ENCODE results near the gene CCL21.

CCL21 gene

GRCh38 chr9:34717996-34718614 lies 8.2 kb upstream of the CCL21 start (continued):
- TF ChIP-seq ZNF518A (tag by site-specific recombination; conservative IDR thresholded peaks at IDR 0.05; ENCODE audit: low read depth) (no peak), ZNF221 (tag by site-specific recombination; IDR thresholded peaks at IDR 0.05; ENCODE audit: borderline replicate concordance) (no peak), ZNF830 (tag by site-specific recombination; IDR thresholded peaks at IDR 0.05; ENCODE audit: low read depth) (no peak), ZNF510 (tag by site-specific recombination; IDR thresholded peaks at IDR 0.05; ENCODE audit: insufficient replicate concordance) (no peak), HOXC10 (CRISPR knock-in tag; IDR thresholded peaks at IDR 0.05) (no peak), FEZF1 (tag by site-specific recombination; IDR thresholded peaks at IDR 0.05) (no peak), RBAK (tag by site-specific recombination; IDR thresholded peaks at IDR 0.05) (no peak), CTCF (tag by site-specific recombination; IDR thresholded peaks at IDR 0.05) (no peak), ELK4 (IDR thresholded peaks at IDR 0.05; ENCODE audit: borderline replicate concordance, low read depth, low read length) (no peak), ZNF501 (tag by site-specific recombination; IDR thresholded peaks at IDR 0.05) (no peak), ZNF837 (tag by site-specific recombination; IDR thresholded peaks at IDR 0.05) (no peak), ZNF548 (tag by site-specific recombination; IDR thresholded peaks at IDR 0.05) (no peak), PRDM10 (tag by site-specific recombination; IDR thresholded peaks at IDR 0.05) (no peak), HIC1 (tag by site-specific recombination; IDR thresholded peaks at IDR 0.05) (no peak)
